AG08395 (cell line): ENCODE data around the gene PDE4D.

Experiments
- DNase-seq: peaks from one replicate; pipeline ENCODE4 v3.0.0; 2012; ENCODE audit warnings: mixed read lengths, low spot score

Gene PDE4D

GRCh38 chr5:59251627-59252026, 641.9 kb downstream of the PDE4D start:
- no peak for DNase-seq

DNA sequence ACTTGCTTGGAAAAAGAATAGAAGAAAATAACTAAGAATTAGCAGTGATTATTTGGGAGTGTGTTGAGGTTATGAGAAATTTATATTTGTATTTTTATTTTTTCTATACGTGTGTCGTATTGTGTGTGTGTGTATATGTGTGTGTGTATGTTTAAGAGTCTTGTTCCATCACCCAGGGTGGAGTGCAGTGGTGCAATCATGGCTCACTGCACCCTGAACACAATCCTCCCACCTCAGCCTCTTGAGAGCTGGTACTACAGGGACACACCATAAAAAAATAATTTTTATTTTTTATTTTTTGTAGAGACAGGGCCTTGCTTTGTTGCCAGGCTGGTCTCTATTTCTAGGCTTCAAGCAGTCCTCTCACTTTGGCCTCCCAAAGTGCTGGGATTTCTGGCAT, 643.8 kb downstream of the PDE4D start:
- DNase-seq = no peak

- no peak for DNase-seq
These were observed 644.4 kb downstream of the PDE4D start for GRCh38 chr5:59249160-59249559.

DNA sequence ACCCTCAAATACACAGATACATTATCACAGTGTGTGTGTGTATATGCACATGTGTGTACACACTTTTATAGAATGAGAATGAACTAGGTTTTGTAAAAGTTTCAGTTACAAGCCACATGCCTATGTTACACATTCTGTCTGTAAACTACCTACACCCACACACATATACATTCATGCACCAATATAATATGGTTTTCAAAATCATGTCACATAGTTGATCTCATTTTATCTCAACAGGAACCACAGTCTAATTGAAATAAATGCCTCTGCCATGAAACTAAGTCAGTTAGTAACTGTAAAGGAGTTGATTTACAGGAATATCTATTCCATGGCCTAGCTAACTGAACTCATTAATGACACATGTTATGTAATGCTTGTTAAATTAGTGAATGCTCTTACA, 646.6 kb downstream of the PDE4D start:
- no peak for DNase-seq

DNA sequence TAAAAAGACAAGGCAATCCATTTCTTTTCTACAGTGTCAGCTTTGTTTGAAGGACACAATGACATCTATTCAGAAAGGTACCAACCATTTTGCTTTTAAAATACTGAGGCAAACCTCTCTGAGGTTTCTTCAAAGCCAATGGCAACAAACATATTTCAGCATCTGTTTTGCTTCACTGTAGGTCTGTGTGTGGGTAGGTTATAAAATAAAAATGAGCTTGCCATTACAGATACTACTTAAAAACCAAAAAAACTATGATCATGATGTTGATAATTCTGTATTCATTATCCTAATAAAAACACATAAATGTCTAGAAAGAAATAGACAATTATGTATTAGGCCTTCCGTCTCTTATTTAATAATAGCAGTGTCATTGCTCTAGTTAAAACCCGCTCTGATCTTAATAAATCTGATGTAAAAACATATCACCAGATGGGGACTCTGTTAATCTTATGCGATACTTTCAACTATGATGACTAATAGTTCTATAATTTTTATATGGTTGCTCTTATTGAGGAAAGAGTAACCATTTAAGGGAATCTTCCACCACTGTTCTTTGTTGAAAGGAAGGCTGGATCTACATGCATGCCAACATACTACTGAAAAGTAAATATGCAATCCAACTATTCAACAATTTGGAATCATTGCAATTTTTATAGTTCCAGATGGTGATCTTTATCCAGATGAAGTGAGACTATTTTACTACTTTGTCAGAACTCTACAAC, 647.2 kb downstream of the PDE4D start:
- DNase-seq = no peak

DNA sequence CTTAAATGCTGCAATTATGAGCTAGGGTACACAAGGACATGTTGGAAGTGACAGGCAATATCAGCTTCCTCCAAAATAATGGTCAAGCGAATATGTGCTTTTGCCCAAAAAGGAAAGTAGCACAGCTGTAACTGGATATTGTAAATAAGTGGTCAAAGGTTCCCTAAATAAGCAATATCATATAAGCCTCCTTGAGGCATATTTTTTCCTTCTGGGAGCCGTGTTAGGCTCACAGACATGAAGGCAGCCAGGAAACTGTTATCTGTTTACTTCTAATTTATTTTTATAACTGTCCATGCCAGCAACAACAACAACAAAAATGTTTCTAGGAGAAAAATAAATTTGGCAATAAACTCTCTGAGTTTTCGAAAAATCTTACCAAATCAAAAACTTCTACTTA, 648.3 kb downstream of the PDE4D start:
- no peak for DNase-seq

DNA sequence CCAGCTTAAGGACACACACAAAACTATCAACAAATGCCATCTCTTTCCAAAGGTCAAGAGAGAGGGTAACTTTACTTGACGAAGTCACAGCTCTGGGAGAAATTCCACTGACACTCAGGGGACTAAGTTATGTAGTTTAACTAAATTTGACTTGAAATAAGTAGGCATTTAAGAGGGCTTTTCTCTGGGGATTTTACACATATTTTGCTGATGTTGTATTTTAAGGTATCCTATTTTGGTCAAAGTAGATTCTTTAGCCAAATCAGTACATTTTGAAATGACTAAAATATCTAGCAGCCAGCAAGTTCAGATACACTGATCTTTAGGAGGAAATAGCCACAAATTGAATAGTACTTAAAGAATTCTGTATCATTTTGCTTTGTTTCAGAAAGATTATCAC, 652.0 kb downstream of the PDE4D start:
- no peak for DNase-seq

DNA sequence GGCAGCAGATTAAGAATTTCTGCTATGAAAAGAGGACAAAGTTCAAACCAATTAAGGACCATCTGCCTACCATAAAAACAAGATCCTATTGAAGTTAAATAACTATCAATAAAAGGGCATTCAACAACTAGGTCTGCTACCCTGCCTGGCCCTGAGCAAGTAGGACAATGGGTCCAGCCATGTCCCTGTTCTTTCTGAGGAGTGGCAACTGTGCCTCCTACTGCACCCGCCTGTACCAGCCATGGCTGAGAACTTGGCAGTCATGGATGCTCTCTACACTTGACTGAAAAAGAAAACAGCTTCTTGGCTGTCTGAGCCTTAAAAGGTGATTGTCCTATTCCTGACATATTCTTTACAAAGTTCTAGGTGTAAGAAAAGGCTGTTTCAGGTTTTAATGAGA, 652.4 kb downstream of the PDE4D start:
- DNase-seq = no peak

GRCh38 chr5:59238126-59238902, 655.2 kb downstream of the PDE4D start:
- DNase-seq = no peak

GRCh38 chr5:59236986-59237385, 656.5 kb downstream of the PDE4D start:
- no peak for DNase-seq

- DNase-seq = no peak
These were observed 657.1 kb downstream of the PDE4D start for GRCh38 chr5:59236448-59236847.

GRCh38 chr5:59234236-59234635, 659.3 kb downstream of the PDE4D start:
- DNase-seq = no peak

- DNase-seq = no peak
These were observed 662.1 kb downstream of the PDE4D start for GRCh38 chr5:59231221-59231931.

GRCh38 chr5:59222687-59223511, 670.6 kb downstream of the PDE4D start:
- no peak for DNase-seq

GRCh38 chr5:59221769-59222168, 671.8 kb downstream of the PDE4D start:
- no peak for DNase-seq

DNA sequence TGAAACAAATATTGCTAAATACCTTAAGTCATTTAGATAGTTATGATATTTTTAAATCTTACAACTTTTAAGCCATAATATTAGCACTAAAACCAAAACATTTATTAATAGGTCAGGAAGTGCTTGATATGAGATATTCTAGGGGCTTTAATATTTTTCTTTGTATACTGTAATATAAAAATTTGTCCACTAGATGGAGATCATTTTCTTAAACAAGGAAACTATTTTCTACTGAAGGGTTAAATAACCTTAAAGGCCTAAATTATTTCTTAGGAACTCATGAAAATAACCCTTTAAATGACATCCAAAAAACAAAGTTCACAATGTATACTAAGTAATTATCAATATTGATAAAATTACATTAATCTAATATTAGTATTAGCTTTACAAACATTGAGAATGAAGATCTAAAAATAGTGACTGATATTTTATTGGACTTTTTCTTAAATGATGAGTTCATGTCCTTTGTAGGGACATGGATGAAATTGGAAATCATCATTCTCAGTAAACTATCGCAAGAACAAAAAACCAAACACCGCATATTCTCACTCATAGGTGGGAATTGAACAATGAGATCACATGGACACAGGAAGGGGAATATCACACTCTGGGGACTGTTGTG, 675.0 kb downstream of the PDE4D start:
- peak; percentile 5 for DNase-seq

GRCh38 chr5:59216841-59217240, 676.7 kb downstream of the PDE4D start:
- no peak for DNase-seq

GRCh38 chr5:59212596-59212995, 680.9 kb downstream of the PDE4D start:
- DNase-seq = no peak

DNA sequence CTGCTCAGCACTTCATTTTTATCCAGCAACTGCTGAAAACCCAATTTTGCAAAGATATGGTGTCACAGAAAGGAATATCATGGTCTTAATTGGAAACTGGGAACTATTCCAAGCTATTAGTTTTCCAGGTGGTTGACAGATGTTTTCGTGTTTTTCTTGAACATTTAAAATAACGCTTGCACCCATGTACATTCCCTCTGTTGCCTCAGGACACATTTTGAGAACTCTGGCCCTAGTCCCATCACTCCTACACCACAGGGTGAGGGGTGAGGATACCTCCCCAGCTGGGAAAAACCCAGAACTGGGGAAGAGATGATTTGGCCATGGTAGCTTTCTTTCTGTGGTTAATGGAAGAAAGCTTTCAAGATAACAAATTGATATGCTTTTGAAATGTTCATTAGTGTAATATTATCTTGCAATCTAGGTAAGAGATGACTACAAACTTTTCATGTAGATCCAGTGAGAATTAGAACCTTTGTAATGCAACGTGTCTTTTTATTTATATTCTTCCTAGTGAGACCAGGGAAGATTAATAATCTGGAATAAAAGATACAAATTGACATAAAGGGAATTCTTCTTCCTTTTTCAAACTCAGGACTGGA, 683.7 kb downstream of the PDE4D start:
- no peak for DNase-seq

DNA sequence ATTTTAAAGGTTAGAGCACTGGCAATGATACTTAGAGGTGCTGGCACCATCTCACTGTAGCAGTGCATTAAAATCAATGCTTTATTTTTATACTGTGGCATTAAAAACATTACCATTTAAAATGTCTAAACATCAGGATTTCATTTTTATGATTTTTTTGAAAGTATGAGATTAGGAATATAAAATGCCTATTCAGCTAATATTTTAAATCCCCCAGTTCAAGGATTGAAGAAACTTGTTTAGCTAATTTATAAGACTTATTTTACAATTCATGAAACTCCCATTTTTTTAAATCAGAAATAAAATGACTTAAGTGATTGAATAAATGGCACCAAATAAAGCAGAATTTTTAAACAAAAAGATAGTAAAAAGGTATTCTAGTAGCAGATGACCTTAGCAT, 685.1 kb downstream of the PDE4D start:
- DNase-seq = no peak

DNA sequence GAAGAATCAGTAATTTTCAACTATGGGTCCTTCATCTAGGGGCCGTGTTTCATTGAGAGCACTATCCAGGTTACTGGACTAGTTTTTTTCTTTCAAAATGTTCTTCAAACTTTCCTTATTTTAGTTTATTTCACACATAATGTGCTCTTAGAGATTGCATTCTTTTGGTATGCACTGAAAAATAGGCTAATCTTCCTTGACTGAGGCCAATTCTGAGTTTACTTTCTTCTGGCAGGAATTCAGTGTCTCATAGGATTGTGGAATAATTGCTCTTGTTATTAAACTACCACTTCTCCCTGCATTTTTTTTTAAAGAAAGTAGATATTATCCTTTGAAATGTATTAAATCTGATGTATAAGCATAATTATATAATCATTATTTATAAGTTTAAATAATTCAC, 686.1 kb downstream of the PDE4D start:
- no peak for DNase-seq
